GM23338 (cell line): Measurements from ENCODE around the gene ZNRD2. TPM values are rescaled to one million over a fixed set of nuclear protein-coding genes. Genes with fewer than 3 reads are reported as not detected.

ENCODE experiments used
- ATAC-seq: fragments of 200-7000 bp; cut with Tn5 transposase; 3 replicates; pipeline ENCODE4 v1.9.1; 2020
- DNase-seq: peaks from one replicate; pipeline ENCODE4 v3.0.0-alpha.2; 2015; ENCODE audit warnings: low spot score
- H2AFZ ChIP-seq: fragments of 200-600 bp; sonication (generic); 2 replicates; pipeline ENCODE4 v1.8.0; 2016; ENCODE audit warnings: antibody characterized with exemption, mild to moderate bottlenecking, moderate library complexity
- H3F3A ChIP-seq: fragments of 200-600 bp; sonication (generic); replicated peaks from 2 replicates; pipeline ENCODE4 v1.8.0; 2017; ENCODE audit warnings: antibody characterized with exemption, mixed run types, low read depth
- H3K27ac ChIP-seq: fragments of 200-600 bp; sonication (generic); 2 replicates; pipeline ENCODE4 v1.6.1; 2016; ENCODE audit warnings: low read depth
- H3K27me3 ChIP-seq: fragments of 200-600 bp; sonication (generic); 2 replicates; pipeline ENCODE4 v1.8.0; 2016; ENCODE audit warnings: mild to moderate bottlenecking, mixed run types, moderate library complexity; ENCODE audit not compliant: insufficient read depth
- H3K36me3 ChIP-seq: fragments of 200-600 bp; sonication (generic); 2 replicates; pipeline ENCODE4 v1.8.0; 2016; ENCODE audit warnings: mild to moderate bottlenecking; ENCODE audit not compliant: insufficient read depth
- H3K4me1 ChIP-seq: fragments of 200-600 bp; sonication (generic); 2 replicates; pipeline ENCODE4 v1.8.0; 2016; ENCODE audit warnings: mild to moderate bottlenecking, moderate library complexity; ENCODE audit not compliant: insufficient read depth
- H3K4me2 ChIP-seq: fragments of 200-600 bp; sonication (generic); 2 replicates; pipeline ENCODE4 v1.7.1; 2017; ENCODE audit warnings: mixed run types
- H3K4me3 ChIP-seq: fragments of 200-600 bp; sonication (generic); 2 replicates; pipeline ENCODE4 v1.6.1; 2016; ENCODE audit warnings: mixed run types
- H3K79me2 ChIP-seq: fragments of 200-600 bp; sonication (generic); replicated peaks from 2 replicates; pipeline ENCODE4 v1.8.0; 2017; ENCODE audit warnings: mild to moderate bottlenecking; ENCODE audit not compliant: insufficient read depth
- H3K9me2 ChIP-seq: fragments of 200-600 bp; sonication (generic); 2 replicates; pipeline ENCODE4 v1.8.0; 2017; ENCODE audit not compliant: insufficient read depth
- H4K20me1 ChIP-seq: fragments of 200-600 bp; sonication (generic); replicated peaks from 2 replicates; pipeline ENCODE4 v1.8.0; 2017; ENCODE audit warnings: mild to moderate bottlenecking; ENCODE audit not compliant: insufficient read depth
- H3K27ac Mint-ChIP-seq: 2 replicates; pipeline ENCODE4 v1.8.0; 2020; ENCODE audit warnings: inconsistent platforms, mild to moderate bottlenecking, moderate library complexity, mixed read lengths
- H3K27me3 Mint-ChIP-seq: 3 replicates; pipeline ENCODE4 v1.8.0; 2022; ENCODE audit warnings: low read depth, mild to moderate bottlenecking, moderate library complexity, mixed read lengths, inconsistent platforms; ENCODE audit not compliant: insufficient read depth, poor library complexity
- H3K36me3 Mint-ChIP-seq: 3 replicates; pipeline ENCODE4 v1.8.0; 2021; ENCODE audit warnings: low read depth, mild to moderate bottlenecking, inconsistent platforms, moderate library complexity, mixed read lengths
- H3K4me1 Mint-ChIP-seq: 3 replicates; pipeline ENCODE4 v1.8.0; 2020; ENCODE audit warnings: mild to moderate bottlenecking, inconsistent platforms, mixed read lengths
- H3K4me3 Mint-ChIP-seq: 3 replicates; pipeline ENCODE4 v1.8.0; 2021; ENCODE audit warnings: moderate library complexity, mild to moderate bottlenecking, inconsistent platforms, mixed read lengths
- H3K9me3 Mint-ChIP-seq: 3 replicates; pipeline ENCODE4 v1.8.0; 2020; ENCODE audit warnings: moderate library complexity, mild to moderate bottlenecking, inconsistent platforms, mixed read lengths
- CREB1 ChIP-seq: fragments of 250-450 bp; sonication (Bioruptor Pico); IDR thresholded peaks from 2 replicates; pipeline ENCODE4 v1.5.0; 2020; ENCODE audit warnings: low read depth, mild to moderate bottlenecking, moderate library complexity
- EZH2 ChIP-seq: fragments of 200-600 bp; sonication (generic); IDR thresholded peaks from one replicate; pipeline ENCODE4 v1.8.0; 2017; ENCODE audit warnings: antibody characterized with exemption, mild to moderate bottlenecking, low read depth; ENCODE audit not compliant: unreplicated experiment
- EZH2phosphoT487 ChIP-seq: fragments of 200-600 bp; sonication (generic); IDR thresholded peaks from one replicate; pipeline ENCODE4 v1.8.1; 2018; ENCODE audit warnings: antibody characterized with exemption; ENCODE audit not compliant: unreplicated experiment
- JUNB ChIP-seq: IDR thresholded peaks from one replicate; pipeline ENCODE4 v1.6.1; 2016; ENCODE audit warnings: antibody characterized with exemption; ENCODE audit not compliant: unreplicated experiment
- NANOG ChIP-seq: IDR thresholded peaks from 2 replicates; pipeline ENCODE4 v1.6.1; 2016; ENCODE audit warnings: antibody characterized with exemption, borderline replicate concordance
- POLR2AphosphoS5 ChIP-seq: IDR thresholded peaks from 2 replicates; pipeline ENCODE4 v1.6.1; 2016; ENCODE audit warnings: antibody characterized with exemption, low read depth
- STAT1 ChIP-seq: IDR thresholded peaks from one replicate; pipeline ENCODE4 v1.6.1; 2016; ENCODE audit warnings: antibody characterized with exemption; ENCODE audit not compliant: unreplicated experiment
- ZNF114 ChIP-seq: fragments of 250-450 bp; sonication (Bioruptor Pico); IDR thresholded peaks from 2 replicates; pipeline ENCODE4 v1.5.0; 2020; ENCODE audit warnings: mild to moderate bottlenecking, moderate library complexity
- ZNF331 ChIP-seq: fragments of 250-450 bp; sonication (Bioruptor Pico); IDR thresholded peaks from 2 replicates; pipeline ENCODE4 v1.5.0; 2020; ENCODE audit warnings: low read depth, mild to moderate bottlenecking, moderate library complexity
- polyA plus RNA-seq: library from polyadenylated mRNA; unstranded; fragments of >200 nt; fragmentation: Nextera tagmentation; extraction: Ambion mirVana; gene quantifications from 2 replicates; pipeline ENCODE4 v1.2.1, GENCODE V29; 2016
- total RNA-seq: library from RNA; depleted of rRNA; stranded (reverse); fragments of >200 nt; shearing (Covaris generic); gene quantifications from 2 replicates; pipeline ENCODE4 v1.2.3, GENCODE V29; 2014
- TF ChIP-seq, protein P1 (sequence below): IDR thresholded peaks from 2 replicates; pipeline ENCODE4 v1.6.1; 2016; ENCODE audit warnings: antibody characterized with exemption
- TF ChIP-seq, protein P2 (sequence below): fragments of 250-450 bp; sonication (Bioruptor Pico); IDR thresholded peaks from 2 replicates; pipeline ENCODE4 v1.5.0; 2020; ENCODE audit warnings: mild to moderate bottlenecking, moderate library complexity

Gene ZNRD2
- total and polyA plus RNA-seq, 2 experiments from 2014 or later = 78.6 to 148 TPM

DNA sequence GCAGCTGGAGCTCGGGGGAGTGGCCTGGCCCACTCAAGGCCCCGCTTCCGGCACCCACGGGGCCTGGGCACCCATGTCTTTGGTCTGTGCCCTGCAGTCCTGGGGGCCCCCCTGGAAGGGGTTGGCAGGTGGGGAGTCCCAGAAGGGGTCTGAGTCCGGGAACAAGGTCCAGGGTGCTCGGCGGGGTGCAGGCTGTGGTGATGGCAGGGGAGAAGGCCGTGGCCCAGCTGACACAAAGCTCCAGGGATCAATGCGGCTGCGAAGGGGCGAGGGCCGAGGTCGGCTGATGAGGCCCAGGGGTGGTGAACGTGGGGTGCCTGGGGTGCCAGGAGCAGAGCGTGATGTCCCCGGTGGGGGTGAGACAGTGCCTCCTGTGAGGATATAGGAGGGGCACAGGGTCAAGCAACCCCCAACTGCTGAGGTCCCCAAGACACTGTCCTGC, 28.0 kb downstream of the ZNRD2 start:
- Histone ChIP-seq H3K4me2 (no peak overlapping the region), H3K36me3 (no peaks in the 10 kb centered on the region; the same call in 1 of the 2 replicates), H3K4me3 (no peak overlapping the region), H4K20me1 (no peaks in the 10 kb centered on the region; the same call in 1 of the 2 replicates), H3K9me2 (no peaks in the 10 kb centered on the region), H3K79me2 (no peaks in the 10 kb centered on the region), H3K27ac (no peak overlapping the region), H3K4me1 (peaks cover under 1% of the 10 kb centered on the region; the same call in 1 of the 2 replicates), H3F3A (0 out of 2 replicates have a peak, but pooled peaks cover 7% of the 10 kb centered on the region), H2AFZ (no peak overlapping the region), H3K27me3 (peaks cover 13% of the 10 kb centered on the region)
- H3K4me3 Mint-ChIP-seq = no peak overlapping the region
- peaks cover 15% of the 10 kb centered on the region for H3K27me3 Mint-ChIP-seq
- H3K36me3 Mint-ChIP-seq = peaks cover 8% of the 10 kb centered on the region; the same call in 2 of the 3 replicates
- H3K9me3 Mint-ChIP-seq = no peaks in the 10 kb centered on the region; the same call in 2 of the 3 replicates
- ATAC-seq (no peak), DNase-seq (no peak)
- TF ChIP-seq, protein P1, sequence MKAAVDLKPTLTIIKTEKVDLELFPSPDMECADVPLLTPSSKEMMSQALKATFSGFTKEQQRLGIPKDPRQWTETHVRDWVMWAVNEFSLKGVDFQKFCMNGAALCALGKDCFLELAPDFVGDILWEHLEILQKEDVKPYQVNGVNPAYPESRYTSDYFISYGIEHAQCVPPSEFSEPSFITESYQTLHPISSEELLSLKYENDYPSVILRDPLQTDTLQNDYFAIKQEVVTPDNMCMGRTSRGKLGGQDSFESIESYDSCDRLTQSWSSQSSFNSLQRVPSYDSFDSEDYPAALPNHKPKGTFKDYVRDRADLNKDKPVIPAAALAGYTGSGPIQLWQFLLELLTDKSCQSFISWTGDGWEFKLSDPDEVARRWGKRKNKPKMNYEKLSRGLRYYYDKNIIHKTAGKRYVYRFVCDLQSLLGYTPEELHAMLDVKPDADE = no peak
- no peak for TF ChIP-seq ZNF114 (CRISPR knock-in tag)
- TF ChIP-seq CREB1 = no peak
- TF ChIP-seq, protein P2, sequence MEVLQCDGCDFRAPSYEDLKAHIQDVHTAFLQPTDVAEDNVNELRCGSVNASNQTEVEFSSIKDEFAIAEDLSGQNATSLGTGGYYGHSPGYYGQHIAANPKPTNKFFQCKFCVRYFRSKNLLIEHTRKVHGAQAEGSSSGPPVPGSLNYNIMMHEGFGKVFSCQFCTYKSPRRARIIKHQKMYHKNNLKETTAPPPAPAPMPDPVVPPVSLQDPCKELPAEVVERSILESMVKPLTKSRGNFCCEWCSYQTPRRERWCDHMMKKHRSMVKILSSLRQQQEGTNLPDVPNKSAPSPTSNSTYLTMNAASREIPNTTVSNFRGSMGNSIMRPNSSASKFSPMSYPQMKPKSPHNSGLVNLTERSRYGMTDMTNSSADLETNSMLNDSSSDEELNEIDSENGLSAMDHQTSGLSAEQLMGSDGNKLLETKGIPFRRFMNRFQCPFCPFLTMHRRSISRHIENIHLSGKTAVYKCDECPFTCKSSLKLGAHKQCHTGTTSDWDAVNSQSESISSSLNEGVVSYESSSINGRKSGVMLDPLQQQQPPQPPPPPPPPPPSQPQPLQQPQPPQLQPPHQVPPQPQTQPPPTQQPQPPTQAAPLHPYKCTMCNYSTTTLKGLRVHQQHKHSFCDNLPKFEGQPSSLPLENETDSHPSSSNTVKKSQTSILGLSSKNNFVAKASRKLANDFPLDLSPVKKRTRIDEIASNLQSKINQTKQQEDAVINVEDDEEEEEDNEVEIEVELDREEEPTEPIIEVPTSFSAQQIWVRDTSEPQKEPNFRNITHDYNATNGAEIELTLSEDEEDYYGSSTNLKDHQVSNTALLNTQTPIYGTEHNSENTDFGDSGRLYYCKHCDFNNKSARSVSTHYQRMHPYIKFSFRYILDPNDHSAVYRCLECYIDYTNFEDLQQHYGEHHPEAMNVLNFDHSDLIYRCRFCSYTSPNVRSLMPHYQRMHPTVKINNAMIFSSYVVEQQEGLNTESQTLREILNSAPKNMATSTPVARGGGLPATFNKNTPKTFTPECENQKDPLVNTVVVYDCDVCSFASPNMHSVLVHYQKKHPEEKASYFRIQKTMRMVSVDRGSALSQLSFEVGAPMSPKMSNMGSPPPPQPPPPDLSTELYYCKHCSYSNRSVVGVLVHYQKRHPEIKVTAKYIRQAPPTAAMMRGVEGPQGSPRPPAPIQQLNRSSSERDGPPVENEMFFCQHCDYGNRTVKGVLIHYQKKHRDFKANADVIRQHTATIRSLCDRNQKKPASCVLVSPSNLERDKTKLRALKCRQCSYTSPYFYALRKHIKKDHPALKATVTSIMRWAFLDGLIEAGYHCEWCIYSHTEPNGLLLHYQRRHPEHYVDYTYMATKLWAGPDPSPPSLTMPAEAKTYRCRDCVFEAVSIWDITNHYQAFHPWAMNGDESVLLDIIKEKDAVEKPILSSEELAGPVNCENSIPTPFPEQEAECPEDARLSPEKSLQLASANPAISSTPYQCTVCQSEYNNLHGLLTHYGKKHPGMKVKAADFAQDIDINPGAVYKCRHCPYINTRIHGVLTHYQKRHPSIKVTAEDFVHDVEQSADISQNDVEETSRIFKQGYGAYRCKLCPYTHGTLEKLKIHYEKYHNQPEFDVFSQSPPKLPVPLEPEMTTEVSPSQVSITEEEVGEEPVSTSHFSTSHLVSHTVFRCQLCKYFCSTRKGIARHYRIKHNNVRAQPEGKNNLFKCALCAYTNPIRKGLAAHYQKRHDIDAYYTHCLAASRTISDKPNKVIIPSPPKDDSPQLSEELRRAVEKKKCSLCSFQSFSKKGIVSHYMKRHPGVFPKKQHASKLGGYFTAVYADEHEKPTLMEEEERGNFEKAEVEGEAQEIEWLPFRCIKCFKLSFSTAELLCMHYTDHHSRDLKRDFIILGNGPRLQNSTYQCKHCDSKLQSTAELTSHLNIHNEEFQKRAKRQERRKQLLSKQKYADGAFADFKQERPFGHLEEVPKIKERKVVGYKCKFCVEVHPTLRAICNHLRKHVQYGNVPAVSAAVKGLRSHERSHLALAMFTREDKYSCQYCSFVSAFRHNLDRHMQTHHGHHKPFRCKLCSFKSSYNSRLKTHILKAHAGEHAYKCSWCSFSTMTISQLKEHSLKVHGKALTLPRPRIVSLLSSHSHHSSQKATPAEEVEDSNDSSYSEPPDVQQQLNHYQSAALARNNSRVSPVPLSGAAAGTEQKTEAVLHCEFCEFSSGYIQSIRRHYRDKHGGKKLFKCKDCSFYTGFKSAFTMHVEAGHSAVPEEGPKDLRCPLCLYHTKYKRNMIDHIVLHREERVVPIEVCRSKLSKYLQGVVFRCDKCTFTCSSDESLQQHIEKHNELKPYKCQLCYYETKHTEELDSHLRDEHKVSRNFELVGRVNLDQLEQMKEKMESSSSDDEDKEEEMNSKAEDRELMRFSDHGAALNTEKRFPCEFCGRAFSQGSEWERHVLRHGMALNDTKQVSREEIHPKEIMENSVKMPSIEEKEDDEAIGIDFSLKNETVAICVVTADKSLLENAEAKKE (CRISPR knock-in tag) = no peak
- no peak for TF ChIP-seq EZH2
- no peak for TF ChIP-seq JUNB
- no peak for TF ChIP-seq NANOG
- no peak for TF ChIP-seq EZH2phosphoT487
- no peak for TF ChIP-seq STAT1
- TF ChIP-seq ZNF331 (CRISPR knock-in tag) = no peak
- TF ChIP-seq POLR2AphosphoS5 = no peak
- peaks cover 1% of the 10 kb centered on the region; the same call in 2 of the 3 replicates for H3K4me1 Mint-ChIP-seq
- H3K27ac Mint-ChIP-seq = no peak overlapping the region
